Osteoblast (primary cell): ENCODE results near the gene FKBP7. TPM values are rescaled to one million over a fixed set of nuclear protein-coding genes. Genes with fewer than 3 reads are reported as not detected.

Experiments
- DNase-seq: peaks from one replicate; pipeline ENCODE4 v3.0.0; 2011; ENCODE audit warnings: low spot score, mixed read lengths; ENCODE audit not compliant: insufficient read length; ENCODE audit errors: missing footprints
- H2AFZ ChIP-seq: 2 replicates; pipeline ENCODE4 v1.6.0; 2011; ENCODE audit warnings: mild to moderate bottlenecking, low read length
- H3K27ac ChIP-seq: 2 replicates; pipeline ENCODE4 v1.5.1; 2011; ENCODE audit warnings: mild to moderate bottlenecking, low read depth, low read length, moderate library complexity
- H3K27me3 ChIP-seq: 2 replicates; pipeline ENCODE4 v1.6.0; 2012; ENCODE audit warnings: mild to moderate bottlenecking, control low read depth, inconsistent platforms, low read length, moderate library complexity; ENCODE audit not compliant: insufficient read depth
- H3K36me3 ChIP-seq: 2 replicates; pipeline ENCODE4 v1.5.1; 2011; ENCODE audit warnings: mild to moderate bottlenecking, low read length, control low read depth, moderate library complexity; ENCODE audit not compliant: insufficient read depth
- H3K4me1 ChIP-seq: 2 replicates; pipeline ENCODE4 v1.5.1; 2011; ENCODE audit warnings: mild to moderate bottlenecking, low read length, control low read depth, moderate library complexity; ENCODE audit not compliant: insufficient read depth
- H3K4me2 ChIP-seq: 2 replicates; pipeline ENCODE4 v1.6.0; 2011; ENCODE audit warnings: mild to moderate bottlenecking, low read length; ENCODE audit not compliant: insufficient read depth
- H3K4me3 ChIP-seq: fragments of 200-600 bp; sonication (generic); 3 replicates; pipeline ENCODE4 v1.5.1; 2012; ENCODE audit warnings: mild to moderate bottlenecking, low read length, inconsistent platforms; ENCODE audit not compliant: insufficient read depth
- H3K79me2 ChIP-seq: 2 replicates; pipeline ENCODE4 v1.6.0; 2012; ENCODE audit warnings: mild to moderate bottlenecking, low read length, control low read depth, inconsistent platforms; ENCODE audit not compliant: insufficient read depth
- H3K9me3 ChIP-seq: 2 replicates; pipeline ENCODE4 v1.5.1; 2011; ENCODE audit warnings: low read depth, low read length, control low read depth
- H4K20me1 ChIP-seq: 2 replicates; pipeline ENCODE4 v1.6.0; 2012; ENCODE audit warnings: mild to moderate bottlenecking, low read length, control low read depth; ENCODE audit not compliant: insufficient read depth
- total RNA-seq: library from RNA; depleted of rRNA; stranded (reverse); fragments of >200 nt; gene quantifications from 2 replicates; pipeline ENCODE4 v1.2.3, GENCODE V29; 2012
- TF ChIP-seq, protein P1 (sequence below): IDR thresholded peaks from 2 replicates; pipeline ENCODE4 v1.5.1; 2011; ENCODE audit warnings: mild to moderate bottlenecking, low read depth, low read length, moderate library complexity; ENCODE audit errors: extremely low read depth

The FKBP7 gene
- total RNA-seq, 1 donor, result 37.6 TPM

- H3K4me1 ChIP-seq, result no peaks in the 10 kb centered on the region
- H3K36me3 ChIP-seq, result no peaks in the 10 kb centered on the region
- H3K4me3 ChIP-seq, result no peak overlapping the region
- H3K27ac ChIP-seq, result no peak overlapping the region
- TF ChIP-seq, protein P1, sequence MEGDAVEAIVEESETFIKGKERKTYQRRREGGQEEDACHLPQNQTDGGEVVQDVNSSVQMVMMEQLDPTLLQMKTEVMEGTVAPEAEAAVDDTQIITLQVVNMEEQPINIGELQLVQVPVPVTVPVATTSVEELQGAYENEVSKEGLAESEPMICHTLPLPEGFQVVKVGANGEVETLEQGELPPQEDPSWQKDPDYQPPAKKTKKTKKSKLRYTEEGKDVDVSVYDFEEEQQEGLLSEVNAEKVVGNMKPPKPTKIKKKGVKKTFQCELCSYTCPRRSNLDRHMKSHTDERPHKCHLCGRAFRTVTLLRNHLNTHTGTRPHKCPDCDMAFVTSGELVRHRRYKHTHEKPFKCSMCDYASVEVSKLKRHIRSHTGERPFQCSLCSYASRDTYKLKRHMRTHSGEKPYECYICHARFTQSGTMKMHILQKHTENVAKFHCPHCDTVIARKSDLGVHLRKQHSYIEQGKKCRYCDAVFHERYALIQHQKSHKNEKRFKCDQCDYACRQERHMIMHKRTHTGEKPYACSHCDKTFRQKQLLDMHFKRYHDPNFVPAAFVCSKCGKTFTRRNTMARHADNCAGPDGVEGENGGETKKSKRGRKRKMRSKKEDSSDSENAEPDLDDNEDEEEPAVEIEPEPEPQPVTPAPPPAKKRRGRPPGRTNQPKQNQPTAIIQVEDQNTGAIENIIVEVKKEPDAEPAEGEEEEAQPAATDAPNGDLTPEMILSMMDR, result no peak
- no peak overlapping the region for H2AFZ ChIP-seq
- H3K79me2 ChIP-seq, result no peaks in the 10 kb centered on the region
- H3K9me3 ChIP-seq, result no peaks in the 10 kb centered on the region
- H4K20me1 ChIP-seq, result no peaks in the 10 kb centered on the region
- no peaks in the 10 kb centered on the region for H3K27me3 ChIP-seq
- H3K4me2 ChIP-seq, result no peak overlapping the region
- DNase-seq, result no peak
Measured at GRCh38 chr2:178420463-178420999, 57.9 kb downstream of the FKBP7 start.

GRCh38 chr2:178419123-178419522 is 59.3 kb downstream of the FKBP7 start:
- Histone ChIP-seq H3K9me3 (no peaks in the 10 kb centered on the region), H4K20me1 (no peaks in the 10 kb centered on the region), H3K4me1 (peaks cover 11% of the 10 kb centered on the region), H3K27ac (no peak overlapping the region), H3K79me2 (no peaks in the 10 kb centered on the region), H3K36me3 (no peaks in the 10 kb centered on the region), H3K27me3 (no peaks in the 10 kb centered on the region), H3K4me3 (no peak overlapping the region), H2AFZ (no peak overlapping the region), H3K4me2 (no peak overlapping the region)
- no peak for DNase-seq
- TF ChIP-seq, protein P1, result no peak

GRCh38 chr2:178418426-178418825 is 60.0 kb downstream of the FKBP7 start:
- TF ChIP-seq, protein P1, result no peak
- H3K4me2 ChIP-seq, result no peak overlapping the region
- H3K9me3 ChIP-seq, result no peaks in the 10 kb centered on the region
- no peaks in the 10 kb centered on the region for H3K27me3 ChIP-seq
- no peaks in the 10 kb centered on the region for H4K20me1 ChIP-seq
- no peak for DNase-seq
- H3K27ac ChIP-seq, result no peak overlapping the region
- H3K4me1 ChIP-seq, result peaks cover 11% of the 10 kb centered on the region
- H3K36me3 ChIP-seq, result no peaks in the 10 kb centered on the region
- no peak overlapping the region for H3K4me3 ChIP-seq
- H2AFZ ChIP-seq, result no peak overlapping the region
- H3K79me2 ChIP-seq, result no peaks in the 10 kb centered on the region

- TF ChIP-seq, protein P1, result no peak
- Histone ChIP-seq H3K4me2 (no peak overlapping the region), H4K20me1 (no peaks in the 10 kb centered on the region), H3K4me1 (peaks cover 11% of the 10 kb centered on the region), H2AFZ (no peak overlapping the region), H3K79me2 (no peaks in the 10 kb centered on the region), H3K27ac (no peak overlapping the region), H3K36me3 (no peaks in the 10 kb centered on the region), H3K9me3 (no peaks in the 10 kb centered on the region), H3K27me3 (no peaks in the 10 kb centered on the region), H3K4me3 (no peak overlapping the region)
- DNase-seq, result no peak
Measured at GRCh38 chr2:178417916-178418315, 60.5 kb downstream of the FKBP7 start.
